Anterior cingulate cortex (tissue), 58 donors: ENCODE measurements around the gene RASA3.

Experiments used
- DNase-seq, 58 donors: peaks; one replicate each; lab custom pipeline; 2025; lab: John Stamatoyannopoulos, UW

Gene RASA3

GRCh38 chr13:113935001-113935844, 197.2 kb downstream of the RASA3 start:
- no peak for DNase-seq

- DNase-seq = no peak
Measured at GRCh38 chr13:113934576-113934975, 197.8 kb downstream of the RASA3 start.

DNA sequence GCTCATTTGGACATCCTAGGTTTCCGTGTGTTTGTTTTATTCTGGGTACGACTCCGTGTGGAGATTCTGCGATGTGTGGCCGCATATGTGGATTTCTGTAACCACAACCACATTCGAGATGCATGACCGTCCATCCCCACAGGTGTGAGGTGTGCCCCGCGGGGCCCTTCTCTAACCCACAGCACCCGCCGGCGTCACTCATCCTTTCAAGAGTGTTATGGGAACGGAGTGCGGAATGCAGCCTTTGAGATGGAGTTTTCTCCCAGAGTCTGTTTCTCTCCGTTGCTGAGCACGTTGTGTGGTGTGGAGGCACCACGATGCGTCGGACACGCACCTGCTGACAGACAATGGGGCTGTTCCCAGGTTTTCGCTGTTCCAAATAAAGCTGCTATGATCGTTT, 198.5 kb downstream of the RASA3 start:
- DNase-seq = no peak

GRCh38 chr13:113931841-113932459, 200.5 kb downstream of the RASA3 start:
- no peak for DNase-seq

DNA sequence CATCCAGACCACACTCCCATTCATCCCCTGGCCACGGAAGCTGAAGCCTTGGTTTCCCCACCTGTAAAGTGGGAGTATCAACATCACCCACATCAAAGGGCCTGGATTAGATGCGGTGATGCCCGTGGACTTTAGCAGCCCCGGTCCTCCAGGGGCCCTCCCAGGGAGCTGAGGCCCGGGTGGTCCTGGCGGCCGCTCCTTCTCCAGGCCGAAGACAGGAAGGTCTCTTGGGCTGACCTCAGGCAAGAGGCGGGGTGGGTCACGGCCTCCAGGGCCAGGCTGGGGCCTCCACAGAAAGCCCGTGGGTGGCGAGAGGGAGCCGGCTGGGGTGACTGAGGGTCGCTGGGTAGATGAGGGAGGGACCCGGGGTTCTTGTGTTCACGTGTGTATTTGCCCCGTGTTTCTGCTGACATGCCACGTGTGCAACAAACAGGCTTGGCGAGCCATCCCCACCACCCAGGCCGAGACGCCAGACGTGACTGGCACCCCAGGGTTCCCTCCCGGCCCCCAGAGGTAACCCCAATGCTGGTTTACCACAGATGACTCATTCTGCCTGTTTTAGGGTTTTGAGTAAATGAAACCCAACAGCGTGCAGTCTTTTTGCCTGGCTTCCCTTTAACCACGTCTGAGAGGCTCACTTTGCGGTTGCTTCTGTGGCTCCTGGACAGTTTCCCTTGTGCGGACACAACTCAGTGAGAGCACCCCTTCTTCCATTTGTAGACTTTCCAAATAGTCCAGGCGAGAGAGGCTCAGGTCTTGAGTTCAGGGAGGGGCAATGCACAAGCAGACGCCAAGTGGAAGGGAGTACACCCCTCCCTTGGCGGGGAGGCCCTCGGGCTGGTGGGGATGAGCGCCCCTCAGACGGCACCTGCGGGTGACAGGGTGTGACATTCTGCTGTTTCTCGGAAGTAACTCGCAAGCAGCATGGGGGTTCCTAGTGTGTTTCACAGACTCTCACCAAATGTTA, 201.5 kb downstream of the RASA3 start:
- DNase-seq = no peak

- no peak for DNase-seq
Measured at GRCh38 chr13:113929628-113930615, 202.5 kb downstream of the RASA3 start.

GRCh38 chr13:113928685-113929627, 203.5 kb downstream of the RASA3 start:
- peak in 48 of 58 donors; percentile 18 to 84 (median 52) for DNase-seq
